Hepatocyte (in vitro differentiated cells): ENCODE data around the gene GALNT18. TPM values are rescaled to one million over a fixed set of nuclear protein-coding genes. Genes with fewer than 3 reads are reported as not detected.

ENCODE experiments used
- DNase-seq: peaks from one replicate; pipeline ENCODE4 v3.0.0-alpha.2; 2016; ENCODE audit warnings: low spot score
- H2AFZ ChIP-seq: fragments of 200-600 bp; sonication (generic); 2 replicates; pipeline ENCODE4 v1.6.0; 2016; ENCODE audit warnings: antibody characterized with exemption, mild to moderate bottlenecking
- H3K27ac ChIP-seq: fragments of 200-600 bp; sonication (generic); 2 replicates; pipeline ENCODE4 v1.5.1; 2016; ENCODE audit warnings: mild to moderate bottlenecking
- H3K27me3 ChIP-seq: fragments of 200-600 bp; sonication (generic); 2 replicates; pipeline ENCODE4 v1.6.1; 2016
- H3K36me3 ChIP-seq: fragments of 200-600 bp; sonication (generic); replicated peaks from 2 replicates; pipeline ENCODE4 v1.5.1; 2016; ENCODE audit warnings: low read depth; ENCODE audit not compliant: insufficient read depth
- H3K4me1 ChIP-seq: fragments of 200-600 bp; sonication (generic); 2 replicates; pipeline ENCODE4 v1.5.1; 2016; ENCODE audit warnings: mild to moderate bottlenecking, moderate library complexity; ENCODE audit not compliant: insufficient read depth
- H3K4me2 ChIP-seq: fragments of 200-600 bp; sonication (generic); 2 replicates; pipeline ENCODE4 v1.6.0; 2016
- H3K4me3 ChIP-seq: fragments of 200-600 bp; sonication (generic); 2 replicates; pipeline ENCODE4 v1.5.1; 2016; ENCODE audit warnings: mild to moderate bottlenecking
- H3K79me2 ChIP-seq: fragments of 200-600 bp; sonication (generic); 2 replicates; pipeline ENCODE4 v1.6.0; 2017; ENCODE audit warnings: mild to moderate bottlenecking
- H3K9me2 ChIP-seq: fragments of 200-600 bp; sonication (generic); replicated peaks from 2 replicates; pipeline ENCODE4 v1.6.0; 2017; ENCODE audit warnings: mild to moderate bottlenecking; ENCODE audit not compliant: insufficient read depth
- H3K9me3 ChIP-seq: fragments of 200-600 bp; sonication (generic); 2 replicates; pipeline ENCODE4 v1.5.1; 2016; ENCODE audit warnings: low read depth, mild to moderate bottlenecking
- H4K20me1 ChIP-seq: fragments of 200-600 bp; sonication (generic); 2 replicates; pipeline ENCODE4 v1.6.0; 2016; ENCODE audit warnings: mild to moderate bottlenecking; ENCODE audit not compliant: insufficient read depth, poor library complexity, severe bottlenecking
- EZH2 ChIP-seq: fragments of 200-600 bp; sonication (generic); IDR thresholded peaks from 2 replicates; pipeline ENCODE4 v1.6.1; 2016; ENCODE audit warnings: antibody characterized with exemption, mild to moderate bottlenecking, borderline replicate concordance
- EZH2phosphoT487 ChIP-seq: fragments of 200-600 bp; sonication (generic); IDR thresholded peaks from one replicate; pipeline ENCODE4 v1.6.1; 2018; ENCODE audit warnings: antibody characterized with exemption, mild to moderate bottlenecking, low read depth, moderate library complexity; ENCODE audit not compliant: unreplicated experiment, severe bottlenecking
- WGBS: methylation state at CpG from one replicate; pipeline ENCODE4 v1.1.6; 2016; ENCODE audit warnings: low lambda C conversion rate; ENCODE audit errors: missing lambda C conversion rate; 5-methylcytosine and 5-hydroxymethylcytosine counted together
- polyA plus RNA-seq: library from polyadenylated mRNA; unstranded; fragments of >200 nt; fragmentation: Nextera tagmentation; extraction: Ambion mirVana; gene quantifications from 2 replicates; pipeline ENCODE4 v1.2.1, GENCODE V29; 2016
- total RNA-seq: library from RNA; depleted of rRNA; stranded (reverse); fragments of >200 nt; gene quantifications from 2 replicates; pipeline ENCODE4 v1.2.3, GENCODE V29; 2014
- TF ChIP-seq, protein P1 (sequence below): fragments of 200-600 bp; sonication (generic); IDR thresholded peaks from 2 replicates; pipeline ENCODE4 v1.5.1; 2016; ENCODE audit warnings: antibody characterized with exemption, mild to moderate bottlenecking; ENCODE audit not compliant: poor library complexity

Gene GALNT18
- total and polyA plus RNA-seq, 2 experiments from 2014 or later = 11.6 to 22.4 TPM

DNA sequence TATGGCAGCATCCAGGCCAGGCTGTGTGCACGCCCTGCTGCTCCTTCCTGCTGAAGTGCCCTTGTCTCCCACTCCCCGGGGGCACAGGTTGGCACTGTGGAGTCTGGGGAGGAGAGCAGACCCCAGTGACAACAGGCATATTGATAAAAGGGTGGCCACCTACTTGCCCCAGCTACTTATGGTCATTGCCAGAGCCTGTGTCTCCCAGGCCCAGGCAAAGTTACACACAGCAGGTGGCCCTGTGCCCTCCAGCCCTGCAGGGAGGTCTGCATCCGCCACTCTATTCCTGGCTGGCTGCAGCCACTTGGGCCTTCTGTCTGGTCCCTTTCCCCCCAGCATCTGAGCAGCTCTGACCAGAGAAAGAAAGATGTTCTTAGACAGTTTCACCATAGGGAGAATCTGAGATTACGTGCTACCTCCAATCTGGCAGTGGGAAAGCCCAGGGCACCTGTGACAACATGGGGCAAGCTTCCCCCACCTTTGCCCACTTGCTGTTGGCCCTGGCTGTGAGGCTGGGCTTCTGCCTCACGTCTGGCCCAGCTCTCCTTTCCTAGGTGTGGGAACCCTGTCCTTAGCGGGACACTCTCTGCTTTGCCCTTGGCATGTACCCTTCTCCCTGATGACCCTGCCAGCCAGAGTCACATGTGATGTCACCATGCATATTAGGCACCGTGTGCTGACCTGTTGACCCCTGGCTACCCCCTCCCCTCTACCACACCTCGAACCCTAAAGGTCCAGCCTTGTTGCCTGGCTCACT lies 243.4 kb downstream of the GALNT18 start:
- H2AFZ ChIP-seq = no peak overlapping the region
- H3K4me1 ChIP-seq = no peaks in the 10 kb centered on the region
- TF ChIP-seq, protein P1, sequence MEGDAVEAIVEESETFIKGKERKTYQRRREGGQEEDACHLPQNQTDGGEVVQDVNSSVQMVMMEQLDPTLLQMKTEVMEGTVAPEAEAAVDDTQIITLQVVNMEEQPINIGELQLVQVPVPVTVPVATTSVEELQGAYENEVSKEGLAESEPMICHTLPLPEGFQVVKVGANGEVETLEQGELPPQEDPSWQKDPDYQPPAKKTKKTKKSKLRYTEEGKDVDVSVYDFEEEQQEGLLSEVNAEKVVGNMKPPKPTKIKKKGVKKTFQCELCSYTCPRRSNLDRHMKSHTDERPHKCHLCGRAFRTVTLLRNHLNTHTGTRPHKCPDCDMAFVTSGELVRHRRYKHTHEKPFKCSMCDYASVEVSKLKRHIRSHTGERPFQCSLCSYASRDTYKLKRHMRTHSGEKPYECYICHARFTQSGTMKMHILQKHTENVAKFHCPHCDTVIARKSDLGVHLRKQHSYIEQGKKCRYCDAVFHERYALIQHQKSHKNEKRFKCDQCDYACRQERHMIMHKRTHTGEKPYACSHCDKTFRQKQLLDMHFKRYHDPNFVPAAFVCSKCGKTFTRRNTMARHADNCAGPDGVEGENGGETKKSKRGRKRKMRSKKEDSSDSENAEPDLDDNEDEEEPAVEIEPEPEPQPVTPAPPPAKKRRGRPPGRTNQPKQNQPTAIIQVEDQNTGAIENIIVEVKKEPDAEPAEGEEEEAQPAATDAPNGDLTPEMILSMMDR = no peak
- TF ChIP-seq EZH2phosphoT487 (no peak), EZH2 (no peak)
- no peaks in the 10 kb centered on the region for H3K9me2 ChIP-seq
- H3K36me3 ChIP-seq = no peaks in the 10 kb centered on the region
- no peak overlapping the region for H3K4me3 ChIP-seq
- no peaks in the 10 kb centered on the region for H4K20me1 ChIP-seq
- H3K79me2 ChIP-seq = no peaks in the 10 kb centered on the region
- H3K4me2 ChIP-seq = no peak overlapping the region
- no peak overlapping the region for H3K27ac ChIP-seq
- no peak for DNase-seq
- WGBS = 89% methylated on average over 8 of the region's 8 CpGs
- no peaks in the 10 kb centered on the region for H3K9me3 ChIP-seq
- no peaks in the 10 kb centered on the region for H3K27me3 ChIP-seq

- no peak overlapping the region for H3K27ac ChIP-seq
- H3K9me2 ChIP-seq = no peaks in the 10 kb centered on the region
- 69% methylated on average over 7 of the region's 7 CpGs for WGBS
- no peaks in the 10 kb centered on the region for H3K36me3 ChIP-seq
- no peak for DNase-seq
- no peak overlapping the region for H2AFZ ChIP-seq
- H3K27me3 ChIP-seq = no peaks in the 10 kb centered on the region
- H3K4me2 ChIP-seq = no peak overlapping the region
- no peaks in the 10 kb centered on the region for H3K9me3 ChIP-seq
- H3K79me2 ChIP-seq = no peaks in the 10 kb centered on the region
- H3K4me3 ChIP-seq = no peak overlapping the region
- no peaks in the 10 kb centered on the region for H4K20me1 ChIP-seq
- no peaks in the 10 kb centered on the region for H3K4me1 ChIP-seq
- TF ChIP-seq, protein P1 = no peak
- TF ChIP-seq EZH2phosphoT487 (no peak), EZH2 (no peak)
These were observed 247.3 kb downstream of the GALNT18 start for GRCh38 chr11:11374358-11375148.

DNA sequence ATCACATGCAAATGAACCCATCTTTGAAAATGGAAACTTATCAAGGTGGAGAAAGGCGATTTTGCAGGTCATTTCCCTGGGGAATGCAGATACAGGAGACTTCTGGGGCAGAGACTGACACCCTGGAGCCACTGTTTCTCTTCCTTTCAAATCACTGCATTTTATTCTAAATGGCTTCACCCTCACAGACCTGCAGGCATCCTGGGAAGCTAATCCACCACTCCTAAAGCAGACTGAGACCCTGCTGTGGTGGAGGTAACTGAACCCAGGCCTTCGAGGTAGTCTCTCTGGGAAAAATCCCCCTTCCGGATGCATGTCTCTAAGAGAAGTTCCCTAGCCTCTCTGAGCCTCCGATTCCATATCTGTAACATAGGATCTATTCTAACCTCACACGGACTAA lies 247.9 kb downstream of the GALNT18 start:
- Histone ChIP-seq H3K4me3 (no peak overlapping the region), H3K36me3 (no peaks in the 10 kb centered on the region), H3K9me3 (no peaks in the 10 kb centered on the region), H2AFZ (no peak overlapping the region), H3K27me3 (no peaks in the 10 kb centered on the region), H4K20me1 (no peaks in the 10 kb centered on the region), H3K4me2 (no peak overlapping the region), H3K27ac (no peak overlapping the region), H3K4me1 (no peaks in the 10 kb centered on the region), H3K9me2 (no peaks in the 10 kb centered on the region), H3K79me2 (no peaks in the 10 kb centered on the region)
- WGBS = 51% methylated on average over 5 of the region's 5 CpGs
- DNase-seq = no peak
- TF ChIP-seq EZH2 (no peak), EZH2phosphoT487 (no peak)
- TF ChIP-seq, protein P1 = no peak
